Liver (tissue), 3 donors: ENCODE measurements around the gene TNFRSF13B.
"Not testable (repeated sequence)": the region's sequence is repeated elsewhere in the genome, so short reads cannot be mapped to it uniquely, and the experiment has no call there.

Experiments used
- JUND ChIP-seq, 2 donors: IDR thresholded peaks; 2 replicates each; pipeline ENCODE4 v1.6.1; 2016; ENCODE audit warnings: antibody characterized with exemption in 2 of 2
- RXRA ChIP-seq, 2 donors: IDR thresholded peaks; 2 replicates each; pipeline ENCODE4 v1.6.1; 2017 to 2018; ENCODE audit warnings: antibody characterized with exemption in 2 of 2, mild to moderate bottlenecking in 1 of 2
- TAF1 ChIP-seq: conservative IDR thresholded peaks from 2 replicates; pipeline ENCODE4 v1.6.1; 2016; ENCODE audit warnings: antibody characterized with exemption, mild to moderate bottlenecking
- YY1 ChIP-seq: IDR thresholded peaks from 2 replicates; pipeline ENCODE4 v1.6.1; 2016; ENCODE audit warnings: antibody characterized with exemption, mild to moderate bottlenecking
- TF ChIP-seq, protein P1 (sequence below): fragments of 150-350 bp; IDR thresholded peaks from 2 replicates; pipeline ENCODE4 v1.5.1; 2017; ENCODE audit warnings: improper control_type of control experiment, low read depth, low read length; ENCODE audit not compliant: missing input control
- TF ChIP-seq, protein P2 (sequence below): IDR thresholded peaks from 2 replicates; pipeline ENCODE4 v1.6.1; 2016; ENCODE audit warnings: antibody characterized with exemption
- donor health status: healthy.
- donor health status: healthy.

DNA sequence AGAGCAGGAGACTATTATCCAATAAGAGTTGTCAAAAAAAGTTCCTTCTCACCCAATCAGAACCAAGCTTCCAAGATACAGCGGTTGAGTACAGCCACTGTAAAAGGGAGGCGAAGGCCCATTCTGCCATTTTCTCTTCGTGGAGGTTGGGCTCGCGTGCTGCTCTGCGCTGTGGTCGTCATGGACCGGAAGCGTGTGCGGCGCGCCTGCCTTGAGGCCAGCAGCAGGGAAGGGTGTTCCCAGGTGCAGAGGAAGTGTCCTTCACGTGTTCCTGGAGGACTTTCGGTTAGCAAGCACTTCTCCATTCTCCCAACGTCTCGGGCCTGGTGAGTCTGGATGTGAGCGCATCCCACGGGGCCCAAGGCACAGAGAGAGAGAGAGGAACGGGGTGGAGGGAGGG, 78.4 kb downstream of the TNFRSF13B start:
- TF ChIP-seq YY1; JUND (IDR thresholded peaks at IDR 0.05); RXRA (IDR thresholded peaks at IDR 0.05); TAF1: not testable (repeated sequence)
- TF ChIP-seq, protein P1, sequence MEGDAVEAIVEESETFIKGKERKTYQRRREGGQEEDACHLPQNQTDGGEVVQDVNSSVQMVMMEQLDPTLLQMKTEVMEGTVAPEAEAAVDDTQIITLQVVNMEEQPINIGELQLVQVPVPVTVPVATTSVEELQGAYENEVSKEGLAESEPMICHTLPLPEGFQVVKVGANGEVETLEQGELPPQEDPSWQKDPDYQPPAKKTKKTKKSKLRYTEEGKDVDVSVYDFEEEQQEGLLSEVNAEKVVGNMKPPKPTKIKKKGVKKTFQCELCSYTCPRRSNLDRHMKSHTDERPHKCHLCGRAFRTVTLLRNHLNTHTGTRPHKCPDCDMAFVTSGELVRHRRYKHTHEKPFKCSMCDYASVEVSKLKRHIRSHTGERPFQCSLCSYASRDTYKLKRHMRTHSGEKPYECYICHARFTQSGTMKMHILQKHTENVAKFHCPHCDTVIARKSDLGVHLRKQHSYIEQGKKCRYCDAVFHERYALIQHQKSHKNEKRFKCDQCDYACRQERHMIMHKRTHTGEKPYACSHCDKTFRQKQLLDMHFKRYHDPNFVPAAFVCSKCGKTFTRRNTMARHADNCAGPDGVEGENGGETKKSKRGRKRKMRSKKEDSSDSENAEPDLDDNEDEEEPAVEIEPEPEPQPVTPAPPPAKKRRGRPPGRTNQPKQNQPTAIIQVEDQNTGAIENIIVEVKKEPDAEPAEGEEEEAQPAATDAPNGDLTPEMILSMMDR = not testable (repeated sequence)
- TF ChIP-seq, protein P2, sequence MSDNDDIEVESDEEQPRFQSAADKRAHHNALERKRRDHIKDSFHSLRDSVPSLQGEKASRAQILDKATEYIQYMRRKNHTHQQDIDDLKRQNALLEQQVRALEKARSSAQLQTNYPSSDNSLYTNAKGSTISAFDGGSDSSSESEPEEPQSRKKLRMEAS = not testable (repeated sequence)
